Measurements from ENCODE around the gene PLPP4.

The PLPP4 gene

DNA sequence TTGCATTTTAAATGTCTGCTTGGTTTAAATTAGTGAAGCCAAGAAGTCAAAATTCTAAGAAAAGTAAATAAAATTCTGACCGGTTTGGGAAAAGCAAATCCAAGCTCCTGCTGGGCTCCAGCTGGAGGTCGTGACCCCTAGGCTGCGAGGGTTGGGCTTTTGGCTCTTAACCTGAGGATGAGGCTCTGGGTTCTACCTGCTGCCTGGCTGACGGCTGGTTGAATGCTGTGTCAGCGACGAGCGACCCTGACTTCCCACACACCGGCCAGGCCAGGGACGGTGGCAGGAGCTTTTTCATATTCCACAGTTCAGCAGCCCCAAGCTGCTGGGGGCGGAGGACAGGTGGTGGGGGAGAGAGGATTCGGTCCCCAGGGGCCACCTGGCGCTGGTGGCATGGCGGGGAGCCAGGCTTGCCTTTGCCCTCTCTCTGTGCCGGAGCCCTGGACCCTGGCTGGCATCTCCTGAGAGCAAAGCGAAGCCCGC lies 843 bp upstream of the PLPP4 start:
- no peak for DNase-seq (ENCODE audit: low read depth, low spot score)

DNA sequence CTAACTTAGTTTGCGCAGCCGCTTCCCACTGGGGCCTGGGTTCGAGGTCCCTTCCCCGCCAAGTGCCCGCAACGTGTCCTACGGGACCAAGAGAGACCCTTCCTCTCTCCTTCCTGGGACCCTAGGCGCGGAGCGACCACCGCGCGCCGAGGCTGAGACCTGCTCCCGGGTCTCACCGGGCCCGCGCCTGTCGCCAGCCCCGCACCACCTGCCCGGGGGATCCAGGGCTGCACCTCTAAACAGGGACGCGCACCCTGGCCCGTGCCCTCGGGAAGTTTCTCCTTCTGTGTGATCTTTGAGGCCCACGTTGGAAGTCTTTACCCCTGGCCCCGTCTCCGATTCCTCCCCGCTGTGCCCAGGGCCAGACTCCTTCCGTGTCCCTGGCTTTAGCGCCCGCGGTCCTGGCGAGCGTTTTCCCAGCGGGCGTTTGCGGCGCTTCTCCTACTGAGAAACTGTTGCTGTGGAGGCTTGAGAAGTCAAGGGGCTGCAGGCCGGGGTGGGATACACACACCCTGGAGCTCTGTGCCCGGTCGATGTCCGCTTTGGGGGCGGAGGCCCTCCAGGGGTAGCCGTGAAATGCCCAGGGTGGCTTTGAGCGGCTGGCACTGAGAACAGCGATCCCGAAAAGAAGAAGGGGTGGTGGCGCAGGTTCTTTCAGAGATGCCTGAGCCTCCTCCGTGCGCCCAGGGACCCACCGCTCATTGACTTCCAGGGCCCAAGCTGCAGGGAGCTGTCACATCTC lies 575 bp downstream of the PLPP4 start:
- no peak for DNase-seq (ENCODE audit: low read depth, low spot score)

- no peak for DNase-seq (ENCODE audit: low read depth, low spot score)
These were observed 1.4 kb downstream of the PLPP4 start for GRCh38 chr10:120458432-120458831.

DNA sequence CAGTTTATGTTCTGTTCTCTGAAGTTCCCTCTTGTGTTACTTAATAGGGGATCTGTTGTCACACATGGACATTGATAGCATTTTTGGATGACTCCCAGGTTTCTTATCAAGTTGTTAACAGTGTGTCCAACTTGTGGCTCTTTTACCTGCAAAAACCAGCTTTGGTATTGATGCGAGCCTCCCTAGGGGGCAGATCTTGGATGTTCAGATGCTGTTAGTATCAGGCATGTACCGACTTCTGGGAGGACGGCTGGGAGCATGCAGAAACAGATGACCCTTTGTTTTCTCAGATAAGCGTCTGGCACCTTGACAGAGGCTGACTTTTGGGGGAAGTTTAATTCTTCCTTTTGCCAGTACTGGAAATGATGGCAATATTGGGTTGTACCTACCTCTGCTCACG lies 2.2 kb downstream of the PLPP4 start:
- DNase-seq (ENCODE audit: low read depth, low spot score): no peak

DNA sequence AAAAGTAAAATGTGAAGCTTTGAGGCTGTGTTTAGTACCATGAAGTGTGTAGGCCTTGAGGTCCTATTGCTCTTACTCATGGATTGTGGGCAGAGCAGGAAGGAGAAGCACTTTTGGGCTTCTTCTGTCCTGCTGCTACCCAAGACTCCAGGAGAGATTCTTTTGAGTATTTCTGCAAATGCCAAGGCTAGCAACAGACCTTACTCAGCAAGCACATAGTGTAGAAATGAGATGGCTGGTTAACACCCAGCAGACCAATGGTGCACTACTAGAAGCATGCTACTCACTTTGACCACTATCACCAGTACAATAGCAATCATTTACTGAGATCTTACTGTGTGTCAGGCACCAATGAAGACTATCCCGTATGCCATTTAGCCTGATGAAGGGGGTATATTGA lies 3.2 kb downstream of the PLPP4 start:
- DNase-seq (ENCODE audit: low read depth, low spot score): no peak

DNA sequence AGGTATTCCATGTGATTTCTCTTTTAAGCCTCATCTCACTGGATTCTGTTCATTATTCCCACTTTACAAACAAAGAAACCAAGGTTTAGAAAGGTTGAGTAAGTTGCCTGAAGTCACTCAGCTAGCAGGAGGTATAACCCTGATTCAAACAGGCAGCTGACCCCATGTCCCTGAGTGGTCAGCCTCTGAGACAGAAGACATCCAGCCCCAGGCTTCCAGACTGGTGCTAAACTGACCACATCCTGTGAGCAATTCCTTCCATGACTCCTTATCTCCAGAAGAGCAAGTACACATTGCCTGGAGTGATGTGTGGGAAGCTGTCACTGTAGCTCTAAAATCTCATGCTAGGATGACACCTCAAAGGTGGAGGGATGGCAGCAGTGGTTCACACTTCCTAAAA lies 3.7 kb downstream of the PLPP4 start:
- DNase-seq (ENCODE audit: low read depth, low spot score): no peak

GRCh38 chr10:120462018-120462682 lies 5.1 kb downstream of the PLPP4 start:
- DNase-seq (ENCODE audit: low read depth, low spot score): no peak

DNA sequence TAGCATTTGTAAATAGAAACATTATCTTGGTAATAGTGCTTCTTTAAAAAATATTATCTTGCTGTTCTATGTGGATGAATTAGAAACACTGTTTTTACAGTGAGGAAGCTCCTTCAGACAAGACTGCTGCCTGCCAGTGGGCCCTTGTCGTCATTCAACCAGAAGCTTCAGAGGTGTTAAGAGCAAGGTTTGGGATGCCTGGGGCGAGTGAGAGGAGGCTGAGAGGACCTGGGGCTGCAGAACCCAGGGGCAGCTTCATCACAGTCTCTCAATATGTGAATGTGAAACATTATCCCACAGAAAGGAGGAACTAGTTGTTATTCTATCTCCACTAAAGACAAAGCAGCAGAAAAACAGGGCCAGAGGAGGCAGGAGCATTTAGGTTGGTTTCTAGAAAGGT lies 8.1 kb downstream of the PLPP4 start:
- DNase-seq (ENCODE audit: low read depth, low spot score): no peak

- DNase-seq (ENCODE audit: low read depth, low spot score): no peak
These were observed 9.0 kb downstream of the PLPP4 start for GRCh38 chr10:120466006-120466405.

DNA sequence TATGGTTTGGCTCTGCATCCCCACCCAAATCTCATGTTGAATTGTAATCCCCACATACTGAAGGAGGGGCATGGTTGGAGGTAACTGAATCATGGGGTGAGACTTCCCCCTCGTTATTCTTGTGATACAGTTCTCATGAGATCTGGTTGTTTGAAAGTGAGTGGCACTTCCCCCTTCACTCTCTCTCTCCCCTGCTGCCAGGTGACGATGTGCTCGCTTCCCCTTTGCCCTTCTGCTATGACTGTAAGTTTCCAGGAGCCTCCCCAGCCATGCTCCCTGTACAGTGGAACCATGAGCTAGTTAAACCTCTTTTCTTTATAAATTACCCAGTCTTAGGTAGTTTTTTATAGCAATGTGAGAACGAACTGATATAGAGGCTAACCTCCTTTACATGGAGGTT lies 16.6 kb downstream of the PLPP4 start:
- DNase-seq (ENCODE audit: low read depth, low spot score): no peak

DNA sequence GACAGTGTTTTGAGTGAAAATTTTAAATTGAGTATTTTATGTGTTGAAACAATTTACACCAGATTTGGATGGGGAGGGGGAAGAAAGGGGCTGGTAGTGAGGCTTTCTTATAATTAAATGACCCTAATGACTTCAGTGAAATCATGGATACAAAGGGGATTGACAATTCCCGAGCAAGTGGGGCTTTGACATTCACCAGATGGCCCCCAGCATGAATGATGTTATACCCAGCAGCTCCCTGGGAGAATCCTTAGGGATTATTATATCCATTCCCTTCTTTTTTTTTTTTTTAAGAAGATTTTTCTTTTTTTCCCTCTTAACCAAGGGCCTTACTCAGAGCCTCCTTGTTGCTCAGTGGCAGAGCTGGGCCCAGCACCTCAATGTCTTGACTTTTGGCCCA lies 17.9 kb downstream of the PLPP4 start:
- DNase-seq (ENCODE audit: low read depth, low spot score): no peak

GRCh38 chr10:120475844-120476791 lies 19.1 kb downstream of the PLPP4 start:
- no peak for DNase-seq (ENCODE audit: low read depth, low spot score)

DNA sequence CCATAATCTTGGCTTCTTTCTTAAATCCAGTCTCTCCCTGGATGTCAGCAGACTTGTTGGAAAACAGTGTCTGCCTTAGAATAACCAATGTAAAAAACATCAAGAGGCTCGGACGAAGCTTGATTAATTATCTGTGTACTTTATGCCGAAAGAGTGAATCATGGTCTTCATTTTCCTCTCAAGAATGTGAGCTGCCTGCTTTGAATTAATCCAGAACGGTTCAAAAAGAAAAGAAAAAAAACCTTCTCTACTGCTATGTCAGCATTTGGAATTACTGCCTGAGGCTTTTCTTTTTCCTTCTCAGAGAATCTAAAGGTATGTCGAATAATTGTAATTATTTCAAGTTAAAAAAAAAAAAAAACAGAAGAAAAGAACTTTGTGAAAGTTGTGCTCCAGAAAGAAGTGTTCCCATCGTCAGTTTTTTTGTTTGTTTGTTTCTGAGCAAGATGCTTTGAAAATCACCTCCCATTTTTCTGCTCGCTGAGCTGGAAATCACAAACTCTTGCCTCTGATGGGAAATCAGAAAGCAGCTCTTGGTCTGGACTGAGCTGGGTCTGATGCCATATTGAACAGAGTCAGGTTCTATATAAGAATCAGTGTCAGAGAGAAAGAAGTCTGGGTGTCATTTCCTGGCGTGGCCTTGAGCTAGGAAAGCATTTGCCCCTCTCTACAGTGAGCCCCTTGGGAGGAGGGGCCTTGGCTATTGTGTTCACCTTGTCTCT lies 20.2 kb downstream of the PLPP4 start:
- DNase-seq (ENCODE audit: low read depth, low spot score): no peak

DNA sequence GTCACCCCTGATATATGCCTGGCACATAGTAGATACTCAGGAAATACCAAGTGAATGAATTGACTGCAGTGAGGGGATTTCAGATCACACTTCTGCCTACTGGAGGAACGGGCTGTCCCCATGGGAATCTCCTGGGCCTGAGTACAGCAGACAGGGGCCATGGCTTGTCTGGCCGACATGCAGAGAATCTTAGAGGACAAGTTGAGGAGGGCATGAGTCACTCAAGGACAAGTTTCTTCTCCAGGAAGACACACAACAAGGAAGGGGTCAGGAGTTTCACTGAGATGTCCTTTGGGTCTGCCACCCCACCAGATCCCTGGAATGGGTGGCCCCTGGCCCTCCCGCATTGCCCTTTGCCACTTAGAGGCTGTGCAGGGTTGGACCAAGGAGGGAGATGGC lies 20.7 kb downstream of the PLPP4 start:
- DNase-seq (ENCODE audit: low read depth, low spot score): no peak

GRCh38 chr10:120478386-120478785 lies 21.4 kb downstream of the PLPP4 start:
- DNase-seq (ENCODE audit: low read depth, low spot score): no peak

DNA sequence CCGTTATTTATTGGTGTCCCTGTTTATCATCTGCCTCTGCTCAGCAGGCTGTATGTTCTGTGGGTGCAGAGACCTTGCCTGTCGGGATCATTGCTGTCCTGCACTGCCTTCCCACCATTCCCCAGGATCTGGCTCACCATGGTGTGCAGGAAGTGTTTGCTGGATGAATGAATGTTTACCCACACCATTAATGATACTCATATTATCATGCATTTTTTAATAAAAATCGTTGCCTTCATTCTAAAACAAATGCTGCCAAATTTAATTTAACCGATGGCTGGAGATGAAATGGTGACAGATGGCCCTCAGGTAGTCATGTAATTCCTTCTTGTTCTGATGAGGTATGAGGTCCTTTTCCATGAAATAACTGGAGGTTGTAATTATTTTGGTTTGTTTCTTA lies 22.5 kb downstream of the PLPP4 start:
- no peak for DNase-seq (ENCODE audit: low read depth, low spot score)

GRCh38 chr10:120480065-120480600 lies 23.1 kb downstream of the PLPP4 start:
- no peak for DNase-seq (ENCODE audit: low read depth, low spot score)

- DNase-seq (ENCODE audit: low read depth, low spot score): no peak
These were observed 23.8 kb downstream of the PLPP4 start for GRCh38 chr10:120480848-120481247.

GRCh38 chr10:120483006-120483405 lies 26.0 kb downstream of the PLPP4 start:
- no peak for DNase-seq (ENCODE audit: low read depth, low spot score)

GRCh38 chr10:120483651-120484301 lies 26.7 kb downstream of the PLPP4 start:
- no peak for DNase-seq (ENCODE audit: low read depth, low spot score)

- no peak for DNase-seq (ENCODE audit: low read depth, low spot score)
These were observed 28.9 kb downstream of the PLPP4 start for GRCh38 chr10:120485946-120486345.
